K562 (cell line): ENCODE data around the gene LDB2. TPM values are rescaled to one million over a fixed set of nuclear protein-coding genes. Genes with fewer than 3 reads are reported as not detected.

Experiments
- ATAC-seq: fragments of 200-7000 bp; cut with Tn5 transposase; 3 replicates; pipeline ENCODE4 v1.9.1; 2020; ENCODE audit warnings: moderate library complexity
- BruUV-seq: library from RNA; stranded (reverse); fragments of 400-500 nt; replicated peaks from 2 replicates; lab custom pipeline; 2021; lab: Mats Ljungman, UMichigan
- CTCF ChIA-PET: fragments of 300-600 bp; formaldehyde crosslinking; extraction: SDS; loops from one replicate; lab custom pipeline; 2021; ENCODE audit warnings: low intra/inter-chr PET ratio; lab: Yijun Ruan, JAX
- POLR2A ChIA-PET: fragments of 300-600, 350-650 bp; sonication (Branson Sonifier 250); formaldehyde crosslinking; extraction: SDS; loops from one replicate; lab custom pipeline; 2021; ENCODE audit warnings: antibody characterized with exemption, inconsistent platforms; lab: Yijun Ruan, JAX
- DNase-seq, 4 experiments: peaks; one replicate each; pipeline versions ENCODE4 v3.0.0 to v3.0.0-alpha.2; 2011 to 2018; ENCODE audit warnings: low spot score in 3 of 4, mixed read lengths in 3 of 4; ENCODE audit errors: extremely low read depth in 1 of 4
- FAIRE-seq: peaks from 2 replicates; lab custom pipeline; 2011; peaks lifted over from hg19 to GRCh38; lab: Jason Lieb, UNC
- H2AFZ ChIP-seq: 2 replicates; pipeline ENCODE4 v1.6.0; 2011; ENCODE audit warnings: low read depth, low read length, control low read depth, inconsistent platforms
- H3K27ac ChIP-seq: fragments of 200-600 bp; 3 replicates; pipeline ENCODE4 v1.8.0; 2011; ENCODE audit warnings: low read depth, mild to moderate bottlenecking, control low read depth, inconsistent platforms, low read length, moderate library complexity, mixed read lengths; ENCODE audit errors: extremely low read depth
- H3K27me3 ChIP-seq, 2 experiments: fragments of 300-600 bp in 1 of 2; 2 replicates in 1 of 2; 3 replicates in 1 of 2; pipeline versions ENCODE4 v1.6.0 to v1.8.0; 2011; ENCODE audit warnings: inconsistent platforms in 2 of 2, low read length in 2 of 2, mild to moderate bottlenecking in 1 of 2, mixed read lengths in 1 of 2, moderate library complexity in 1 of 2; ENCODE audit not compliant: control insufficient read depth in 2 of 2, insufficient read depth in 2 of 2
- H3K36me3 ChIP-seq: fragments of 300-600 bp; 3 replicates; pipeline ENCODE4 v1.8.0; 2011; ENCODE audit warnings: mild to moderate bottlenecking, low read length, inconsistent platforms; ENCODE audit not compliant: control insufficient read depth, insufficient read depth
- H3K4me1 ChIP-seq, 2 experiments: fragments of 200-600 bp in 1 of 2; replicated peaks in 1 of 2; 2 replicates in 1 of 2; 3 replicates in 1 of 2; pipeline versions ENCODE4 v1.5.1 to v1.8.0; 2011; ENCODE audit warnings: inconsistent platforms in 2 of 2, low read length in 2 of 2, mild to moderate bottlenecking in 1 of 2, mixed read lengths in 1 of 2, moderate library complexity in 1 of 2; ENCODE audit not compliant: control insufficient read depth in 2 of 2, insufficient read depth in 2 of 2
- H3K4me2 ChIP-seq: 2 replicates; pipeline ENCODE4 v1.6.1; 2011; ENCODE audit warnings: low read length, control low read depth, inconsistent platforms, mixed read lengths; ENCODE audit not compliant: insufficient read depth
- H3K4me3 ChIP-seq: fragments of 200-600 bp; sonication (generic), shearing (Covaris generic); 2 replicates; pipeline ENCODE4 v1.5.1; 2016; ENCODE audit warnings: control low read depth, inconsistent platforms
- H3K79me2 ChIP-seq: fragments of 200-600 bp; 3 replicates; pipeline ENCODE4 v1.8.0; 2011; ENCODE audit warnings: low read length, inconsistent platforms; ENCODE audit not compliant: control insufficient read depth, insufficient read depth
- H3K9ac ChIP-seq, 2 experiments: 2 replicates each; pipeline versions ENCODE4 v1.6.0 to v1.6.1; 2011; ENCODE audit warnings: low read depth in 2 of 2, low read length in 2 of 2, control low read depth in 1 of 2, inconsistent platforms in 1 of 2, mild to moderate bottlenecking in 1 of 2, mixed read lengths in 1 of 2; ENCODE audit not compliant: insufficient read depth in 1 of 2
- H3K9me1 ChIP-seq: one replicate; pipeline ENCODE4 v1.6.0; 2011; ENCODE audit warnings: inconsistent platforms, mild to moderate bottlenecking, low read length, moderate library complexity; ENCODE audit not compliant: control insufficient read depth, insufficient read depth
- H3K9me3 ChIP-seq: replicated peaks from 2 replicates; pipeline ENCODE4 v1.5.1; 2011; ENCODE audit warnings: low read depth, low read length, inconsistent platforms; ENCODE audit not compliant: control insufficient read depth, insufficient read depth
- H4K20me1 ChIP-seq: replicated peaks from 2 replicates; pipeline ENCODE4 v1.6.1; 2011; ENCODE audit warnings: low read length, inconsistent platforms, mixed read lengths; ENCODE audit not compliant: control insufficient read depth, insufficient read depth
- ARID2 ChIP-seq: fragments of 450-650 bp; IDR thresholded peaks from 2 replicates; pipeline ENCODE4 v1.6.1; 2017; ENCODE audit warnings: antibody characterized with exemption, mild to moderate bottlenecking
- BCLAF1 ChIP-seq, 2 experiments: fragments of 450-650 bp in 1 of 2; IDR thresholded peaks; 2 replicates each; pipeline ENCODE4 v1.6.1; 2011 to 2017; ENCODE audit warnings: low read depth in 2 of 2, antibody characterized with exemption in 1 of 2, borderline replicate concordance in 1 of 2, low read length in 1 of 2, mild to moderate bottlenecking in 1 of 2, mixed read lengths in 1 of 2; ENCODE audit not compliant: control insufficient read depth in 1 of 2
- HMBOX1 ChIP-seq: sonication (generic); IDR thresholded peaks from 2 replicates; pipeline ENCODE4 v1.6.1; 2016
- HMGXB4 ChIP-seq: sonication (generic); formaldehyde crosslinking; IDR thresholded peaks from 2 replicates; pipeline ENCODE4 v1.8.1; 2023; ENCODE audit warnings: mild to moderate bottlenecking, missing genetic modification reagents
- KLF16 ChIP-seq: IDR thresholded peaks from 2 replicates; pipeline ENCODE4 v1.6.1; 2016; ENCODE audit warnings: antibody characterized with exemption
- NR2F6 ChIP-seq: fragments of 450-650 bp; formaldehyde crosslinking; IDR thresholded peaks from 2 replicates; pipeline ENCODE4 v1.4.0; 2020; ENCODE audit warnings: mild to moderate bottlenecking
- SMAD1 ChIP-seq: fragments of 150-350 bp; IDR thresholded peaks from 2 replicates; pipeline ENCODE4 v1.6.1; 2014; ENCODE audit warnings: low read length, low read depth; ENCODE audit not compliant: partially characterized antibody
- SMAD4 ChIP-seq: fragments of 250-450 bp; sonication (Bioruptor Pico); conservative IDR thresholded peaks from 2 replicates; pipeline ENCODE4 v1.8.0; 2021; ENCODE audit warnings: inconsistent platforms, mild to moderate bottlenecking, moderate library complexity
- SRSF1 ChIP-seq: fragments of 200-400 bp; formaldehyde crosslinking; IDR thresholded peaks from 2 replicates; pipeline ENCODE4 v1.6.1; 2017; ENCODE audit warnings: mild to moderate bottlenecking, low read depth, low read length, moderate library complexity
- TAF15 ChIP-seq: fragments of 200-400 bp; formaldehyde crosslinking; IDR thresholded peaks from 2 replicates; pipeline ENCODE4 v1.6.1; 2017; ENCODE audit warnings: mild to moderate bottlenecking, low read depth, low read length, moderate library complexity
- TCFL5 ChIP-seq: fragments of 250-450 bp; sonication (Bioruptor Pico); conservative IDR thresholded peaks from 2 replicates; pipeline ENCODE4 v1.6.1; 2021; ENCODE audit warnings: mild to moderate bottlenecking, moderate library complexity, matching md5 sums
- ZNF717 ChIP-seq: fragments of 250-450 bp; sonication (Bioruptor Pico); IDR thresholded peaks from 2 replicates; pipeline ENCODE4 v1.5.0; 2021
- WGBS: fragments of 100-300 bp; shearing (Covaris generic); methylation state at CpG from one replicate; pipeline ENCODE4 v1.1.6; 2016; ENCODE audit warnings: low coverage, mixed read lengths; ENCODE audit not compliant: insufficient coverage; ENCODE audit errors: missing lambda C conversion rate; 5-methylcytosine and 5-hydroxymethylcytosine counted together
- in situ Hi-C: fragments of 300-500 bp; cut with MboI; formaldehyde crosslinking; loops from 4 replicates; pipeline ENCODE4 v1.15.0; 2018; ENCODE audit warnings: inconsistent platforms, mixed read lengths
- intact Hi-C: fragments of 100-400 bp; cut with micrococcal nuclease; formaldehyde crosslinking; loops from 2 replicates; pipeline ENCODE4 v1.14.2; 2022
- polyA plus RNA-seq, 8 experiments: library from polyadenylated mRNA; depleted of rRNA in 4 of 8; stranded (reverse) in 5 of 8; unstranded in 3 of 8; fragments of >200 nt; fragmentation: Nextera tagmentation in 2 of 8; fragmentation: Illumina TruSeq in 1 of 8; extraction: Ambion mirVana in 2 of 8; extraction: Trizol in 1 of 8; gene quantifications; 2 replicates each; pipeline versions ENCODE4 v1.2.1 to v1.2.3, GENCODE V29; 2011 to 2014; ENCODE audit warnings: inconsistent platforms in 1 of 8, missing spikeins in 1 of 8
- total RNA-seq, 7 experiments: library from RNA; depleted of rRNA in 6 of 7; stranded (reverse); fragments of >200 nt in 6 of 7; fragmentation: Illumina TruSeq in 2 of 7; extraction: Trizol in 2 of 7; gene quantifications; 2 replicates each; pipeline versions ENCODE4 v1.2.1 to v1.2.3, GENCODE V29; 2011 to 2021; ENCODE audit warnings: low replicate concordance in 1 of 7

LDB2 gene
- total and polyA plus RNA-seq, 9 of the 15 experiments (the other 6 are each of a cell fraction or from before 2014, with no cell fraction given) = 0.10 to 0.20 TPM; not detected in 7

GRCh38 chr4:16896881-16897750 is 1.3 kb downstream of the LDB2 start (continued):
- TF ChIP-seq BCLAF1 (IDR thresholded peaks at IDR 0.05; ENCODE audit: borderline replicate concordance in 1 of 2, control insufficient read depth in 1 of 2, low read depth in 2 of 2, low read length in 1 of 2) (no peak), TCFL5 (CRISPR knock-in tag) (no peak)

DNA sequence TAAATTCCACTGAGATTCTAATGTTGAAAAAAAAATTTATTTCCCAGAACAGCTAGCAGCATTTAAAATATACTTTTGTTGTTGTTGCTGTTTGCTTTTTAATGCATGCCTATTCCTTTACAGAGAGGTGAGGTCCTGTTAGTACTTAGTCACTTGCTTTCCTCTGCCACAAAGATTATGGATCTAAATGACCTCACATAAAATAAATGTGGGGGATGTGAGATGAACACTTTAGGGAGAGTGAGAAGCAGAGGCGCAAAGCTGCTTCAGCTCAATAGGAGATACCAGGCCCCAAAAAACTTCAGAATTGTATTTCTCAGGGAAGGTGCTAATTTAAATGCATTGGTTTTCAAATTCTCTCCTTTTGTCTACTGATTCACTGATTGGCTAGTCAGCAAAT is 4.0 kb downstream of the LDB2 start:
- Histone ChIP-seq H3K27ac (no peak overlapping the region), H3K27me3 (0 out of 5 replicates have a peak, but pooled peaks cover 0 to 4% of the 10 kb centered on the region in 2 experiments), H3K4me1 (no peaks in the 10 kb centered on the region), H4K20me1 (no peaks in the 10 kb centered on the region; the same call in 1 of the 2 replicates), H3K36me3 (no peaks in the 10 kb centered on the region), H3K4me3 (no peak overlapping the region), H3K9me3 (no peaks in the 10 kb centered on the region), H3K4me2 (no peak overlapping the region), H3K9me1 (no peaks in the 10 kb centered on the region), H2AFZ (no peak overlapping the region), H3K79me2 (no peaks in the 10 kb centered on the region), H3K9ac (no peak overlapping the region)
- POLR2A ChIA-PET = no interaction called here
- FAIRE-seq = no peak
- ATAC-seq = no peak
- no peak for DNase-seq
- intact Hi-C loops (no loop called here), in situ Hi-C loops (no loop called here)
- CTCF ChIA-PET = no interaction called here
- no TSS peak for BruUV-seq
- WGBS = 7% methylated on average over 1 of the region's 1 CpG
- TF ChIP-seq ZNF717 (CRISPR knock-in tag) = no peak
- no peak for TF ChIP-seq NR2F6 (CRISPR knock-in tag)
- no peak for TF ChIP-seq SMAD4 (CRISPR knock-in tag)
- no peak for TF ChIP-seq TAF15
- TF ChIP-seq HMGXB4 = no peak
- no peak for TF ChIP-seq KLF16
- no peak for TF ChIP-seq HMBOX1
- no peak for TF ChIP-seq ARID2
- TF ChIP-seq SRSF1 = no peak
- TF ChIP-seq SMAD1 = no peak
